Measurements from ENCODE around the gene GRM5. TPM values are rescaled to one million over a fixed set of nuclear protein-coding genes. Genes with fewer than 3 reads are reported as not detected.

The GRM5 gene
- total and polyA plus RNA-seq, 4 donors: not detected

- Histone ChIP-seq H3K4me3 (ENCODE audit: low read depth in 1 of 3, low read length in 3 of 3) (no peak overlapping the region), H3K4me1 (ENCODE audit: control insufficient read depth in 4 of 4, insufficient read depth in 4 of 4, low read length in 3 of 4) (no peaks in the 10 kb centered on the region), H3K9me3 (ENCODE audit: control insufficient read depth in 4 of 4, low read length in 3 of 4) (no peaks in the 10 kb centered on the region), H3K36me3 (ENCODE audit: control insufficient read depth in 4 of 4, insufficient read depth in 3 of 4, low read depth in 1 of 4, low read length in 3 of 4) (no peaks in the 10 kb centered on the region), H3K27me3 (ENCODE audit: control insufficient read depth in 4 of 4, insufficient read depth in 4 of 4, low read length in 3 of 4) (peaks cover 0 to 2% (median 0%) of the 10 kb centered on the region in 4 donors), H3K27ac (ENCODE audit: low read depth in 1 of 2, low read length in 2 of 2) (no peak overlapping the region), H3K9ac (ENCODE audit: low read depth in 1 of 2, low read length in 2 of 2) (no peak overlapping the region)
- DNase-seq (ENCODE audit: low spot score): no peak
- no peak for TF ChIP-seq YY1 (IDR thresholded peaks at IDR 0.05)
- 78% methylated on average over 4 of the region's 4 CpGs for WGBS
Observed at GRCh38 chr11:88478136-88478815, 587.5 kb downstream of the GRM5 start.

DNA sequence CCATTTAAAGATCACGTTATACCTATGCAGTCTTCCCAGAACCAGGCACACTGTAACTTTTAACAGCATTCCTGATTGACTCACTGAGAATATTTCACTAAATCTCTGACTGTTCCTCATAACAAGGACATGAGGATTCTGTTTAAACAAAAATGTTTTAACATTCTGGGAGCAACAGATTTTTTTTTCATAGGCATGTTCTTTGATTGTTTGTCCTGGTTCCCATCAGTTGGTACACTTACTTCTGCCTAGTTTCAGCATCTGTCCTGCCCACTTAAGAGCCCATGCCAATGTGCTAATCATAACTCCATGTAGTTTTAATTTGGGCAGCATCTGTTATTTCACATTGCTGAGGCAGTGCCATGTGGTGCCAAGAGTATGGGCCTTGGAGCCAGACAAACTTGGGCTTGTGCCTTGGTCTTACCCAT, 589.8 kb downstream of the GRM5 start:
- no peak for DNase-seq (ENCODE audit: low spot score)
- Histone ChIP-seq H3K36me3 (ENCODE audit: control insufficient read depth in 4 of 4, insufficient read depth in 3 of 4, low read depth in 1 of 4, low read length in 3 of 4) (no peaks in the 10 kb centered on the region), H3K27me3 (ENCODE audit: control insufficient read depth in 4 of 4, insufficient read depth in 4 of 4, low read length in 3 of 4) (peaks cover 0 to under 1% (median 0%) of the 10 kb centered on the region in 4 donors), H3K4me1 (ENCODE audit: control insufficient read depth in 4 of 4, insufficient read depth in 4 of 4, low read length in 3 of 4) (no peaks in the 10 kb centered on the region), H3K27ac (ENCODE audit: low read depth in 1 of 2, low read length in 2 of 2) (no peak overlapping the region), H3K4me3 (ENCODE audit: low read depth in 1 of 3, low read length in 3 of 3) (no peak overlapping the region), H3K9ac (ENCODE audit: low read depth in 1 of 2, low read length in 2 of 2) (no peak overlapping the region), H3K9me3 (ENCODE audit: control insufficient read depth in 4 of 4, low read length in 3 of 4) (no peaks in the 10 kb centered on the region)
- TF ChIP-seq JUND (IDR thresholded peaks at IDR 0.05) (no peak), EGR1 (IDR thresholded peaks at IDR 0.05; ENCODE audit: low read depth in 2 of 2) (no peak), HNF4A (conservative IDR thresholded peaks at IDR 0.05) (no peak), RAD21 (IDR thresholded peaks at IDR 0.05) (no peak), FOXA1 (IDR thresholded peaks at IDR 0.05) (no peak), MAX (IDR thresholded peaks at IDR 0.05) (no peak), RXRA (IDR thresholded peaks at IDR 0.05) (no peak), GABPA (IDR thresholded peaks at IDR 0.05 in 1 of 2, conservative IDR thresholded peaks at IDR 0.05 in 1 of 2) (no peak), ATF3 (IDR thresholded peaks at IDR 0.05) (no peak), SP1 (IDR thresholded peaks at IDR 0.05) (no peak), NR2F2 (IDR thresholded peaks at IDR 0.05) (no peak), FOXA2 (IDR thresholded peaks at IDR 0.05) (no peak), HNF4G (IDR thresholded peaks at IDR 0.05) (no peak), TAF1 (conservative IDR thresholded peaks at IDR 0.05) (no peak), YY1 (IDR thresholded peaks at IDR 0.05) (no peak)
- TF ChIP-seq, protein P1, sequence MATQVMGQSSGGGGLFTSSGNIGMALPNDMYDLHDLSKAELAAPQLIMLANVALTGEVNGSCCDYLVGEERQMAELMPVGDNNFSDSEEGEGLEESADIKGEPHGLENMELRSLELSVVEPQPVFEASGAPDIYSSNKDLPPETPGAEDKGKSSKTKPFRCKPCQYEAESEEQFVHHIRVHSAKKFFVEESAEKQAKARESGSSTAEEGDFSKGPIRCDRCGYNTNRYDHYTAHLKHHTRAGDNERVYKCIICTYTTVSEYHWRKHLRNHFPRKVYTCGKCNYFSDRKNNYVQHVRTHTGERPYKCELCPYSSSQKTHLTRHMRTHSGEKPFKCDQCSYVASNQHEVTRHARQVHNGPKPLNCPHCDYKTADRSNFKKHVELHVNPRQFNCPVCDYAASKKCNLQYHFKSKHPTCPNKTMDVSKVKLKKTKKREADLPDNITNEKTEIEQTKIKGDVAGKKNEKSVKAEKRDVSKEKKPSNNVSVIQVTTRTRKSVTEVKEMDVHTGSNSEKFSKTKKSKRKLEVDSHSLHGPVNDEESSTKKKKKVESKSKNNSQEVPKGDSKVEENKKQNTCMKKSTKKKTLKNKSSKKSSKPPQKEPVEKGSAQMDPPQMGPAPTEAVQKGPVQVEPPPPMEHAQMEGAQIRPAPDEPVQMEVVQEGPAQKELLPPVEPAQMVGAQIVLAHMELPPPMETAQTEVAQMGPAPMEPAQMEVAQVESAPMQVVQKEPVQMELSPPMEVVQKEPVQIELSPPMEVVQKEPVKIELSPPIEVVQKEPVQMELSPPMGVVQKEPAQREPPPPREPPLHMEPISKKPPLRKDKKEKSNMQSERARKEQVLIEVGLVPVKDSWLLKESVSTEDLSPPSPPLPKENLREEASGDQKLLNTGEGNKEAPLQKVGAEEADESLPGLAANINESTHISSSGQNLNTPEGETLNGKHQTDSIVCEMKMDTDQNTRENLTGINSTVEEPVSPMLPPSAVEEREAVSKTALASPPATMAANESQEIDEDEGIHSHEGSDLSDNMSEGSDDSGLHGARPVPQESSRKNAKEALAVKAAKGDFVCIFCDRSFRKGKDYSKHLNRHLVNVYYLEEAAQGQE (IDR thresholded peaks at IDR 0.05): no peak
- TF ChIP-seq, protein P2, sequence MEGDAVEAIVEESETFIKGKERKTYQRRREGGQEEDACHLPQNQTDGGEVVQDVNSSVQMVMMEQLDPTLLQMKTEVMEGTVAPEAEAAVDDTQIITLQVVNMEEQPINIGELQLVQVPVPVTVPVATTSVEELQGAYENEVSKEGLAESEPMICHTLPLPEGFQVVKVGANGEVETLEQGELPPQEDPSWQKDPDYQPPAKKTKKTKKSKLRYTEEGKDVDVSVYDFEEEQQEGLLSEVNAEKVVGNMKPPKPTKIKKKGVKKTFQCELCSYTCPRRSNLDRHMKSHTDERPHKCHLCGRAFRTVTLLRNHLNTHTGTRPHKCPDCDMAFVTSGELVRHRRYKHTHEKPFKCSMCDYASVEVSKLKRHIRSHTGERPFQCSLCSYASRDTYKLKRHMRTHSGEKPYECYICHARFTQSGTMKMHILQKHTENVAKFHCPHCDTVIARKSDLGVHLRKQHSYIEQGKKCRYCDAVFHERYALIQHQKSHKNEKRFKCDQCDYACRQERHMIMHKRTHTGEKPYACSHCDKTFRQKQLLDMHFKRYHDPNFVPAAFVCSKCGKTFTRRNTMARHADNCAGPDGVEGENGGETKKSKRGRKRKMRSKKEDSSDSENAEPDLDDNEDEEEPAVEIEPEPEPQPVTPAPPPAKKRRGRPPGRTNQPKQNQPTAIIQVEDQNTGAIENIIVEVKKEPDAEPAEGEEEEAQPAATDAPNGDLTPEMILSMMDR (IDR thresholded peaks at IDR 0.05; ENCODE audit: low read depth, low read length, missing input control): no peak
- TF ChIP-seq, protein P3, sequence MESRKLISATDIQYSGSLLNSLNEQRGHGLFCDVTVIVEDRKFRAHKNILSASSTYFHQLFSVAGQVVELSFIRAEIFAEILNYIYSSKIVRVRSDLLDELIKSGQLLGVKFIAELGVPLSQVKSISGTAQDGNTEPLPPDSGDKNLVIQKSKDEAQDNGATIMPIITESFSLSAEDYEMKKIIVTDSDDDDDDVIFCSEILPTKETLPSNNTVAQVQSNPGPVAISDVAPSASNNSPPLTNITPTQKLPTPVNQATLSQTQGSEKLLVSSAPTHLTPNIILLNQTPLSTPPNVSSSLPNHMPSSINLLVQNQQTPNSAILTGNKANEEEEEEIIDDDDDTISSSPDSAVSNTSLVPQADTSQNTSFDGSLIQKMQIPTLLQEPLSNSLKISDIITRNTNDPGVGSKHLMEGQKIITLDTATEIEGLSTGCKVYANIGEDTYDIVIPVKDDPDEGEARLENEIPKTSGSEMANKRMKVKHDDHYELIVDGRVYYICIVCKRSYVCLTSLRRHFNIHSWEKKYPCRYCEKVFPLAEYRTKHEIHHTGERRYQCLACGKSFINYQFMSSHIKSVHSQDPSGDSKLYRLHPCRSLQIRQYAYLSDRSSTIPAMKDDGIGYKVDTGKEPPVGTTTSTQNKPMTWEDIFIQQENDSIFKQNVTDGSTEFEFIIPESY (IDR thresholded peaks at IDR 0.05): no peak
- WGBS: 64% methylated on average over 1 of the region's 1 CpG
